KOPT-K1 (cell line): Measurements from ENCODE around the gene CATSPERZ.
A peak's percentile ranks its signal among the peaks of the same experiment; 100 is the strongest.
"Not testable (repeated sequence)": the region's sequence is repeated elsewhere in the genome, so short reads cannot be mapped to it uniquely, and the experiment has no call there.

Source experiments
- H3K27ac ChIP-seq: fragments of 200-600 bp; sonication (generic); 2 replicates; pipeline ENCODE4 v1.5.1; 2016; ENCODE audit warnings: antibody characterized with exemption, mild to moderate bottlenecking, low read depth, low read length; ENCODE audit not compliant: poor library complexity, severe bottlenecking
- H3K36me3 ChIP-seq: fragments of 200-600 bp; sonication (generic); 2 replicates; pipeline ENCODE4 v1.5.1; 2017; ENCODE audit warnings: antibody characterized with exemption, mild to moderate bottlenecking, low read length, moderate library complexity; ENCODE audit not compliant: insufficient read depth
- H3K9me3 ChIP-seq: fragments of 200-600 bp; sonication (generic); 2 replicates; pipeline ENCODE4 v1.5.1; 2017; ENCODE audit warnings: antibody characterized with exemption, low read length, mild to moderate bottlenecking; ENCODE audit not compliant: insufficient read depth, poor library complexity, severe bottlenecking

CATSPERZ gene

GRCh38 chr11:64315667-64316526 lies 15.7 kb downstream of the CATSPERZ start:
- H3K36me3 ChIP-seq = peaks cover 49% of the 10 kb centered on the region
- peak overlapping the region; percentile 80 for H3K27ac ChIP-seq
- not testable (repeated sequence) for H3K9me3 ChIP-seq

GRCh38 chr11:64316672-64317324 lies 16.6 kb downstream of the CATSPERZ start:
- Histone ChIP-seq H3K27ac (peak overlapping the region; percentile 80), H3K36me3 (peaks cover 55% of the 10 kb centered on the region), H3K9me3 (no peaks in the 10 kb centered on the region)

- H3K36me3 ChIP-seq = peaks cover 56% of the 10 kb centered on the region
- H3K27ac ChIP-seq = peak within 1 kb of the TSS; percentile 80
- H3K9me3 ChIP-seq = no peaks in the 10 kb centered on the region
Observed at GRCh38 chr11:64317325-64317960, 17.3 kb downstream of the CATSPERZ start, which contains the start of gene TRMT112. TSS of gene TRMT112 (minus strand) at chr11:64317559. CDS start at chr11:64317526, 33 bp downstream.

- Histone ChIP-seq H3K36me3 (peaks cover 52% of the 10 kb centered on the region), H3K27ac (peak within 1 kb of the TSS; percentile 80), H3K9me3 (no peaks in the 10 kb centered on the region)
Observed at GRCh38 chr11:64317961-64318765, 18.0 kb downstream of the CATSPERZ start, which contains the start of gene PRDX5. TSS of gene PRDX5 (plus strand) at chr11:64318121. CDS start at chr11:64318216, 95 bp downstream.

GRCh38 chr11:64318766-64319761 lies 18.9 kb downstream of the CATSPERZ start:
- Histone ChIP-seq H3K9me3 (no peaks in the 10 kb centered on the region), H3K36me3 (peaks cover 43% of the 10 kb centered on the region), H3K27ac (peak overlapping the region; percentile 80)

GRCh38 chr11:64320556-64320955 lies 20.4 kb downstream of the CATSPERZ start:
- Histone ChIP-seq H3K27ac (no peak overlapping the region), H3K9me3 (no peaks in the 10 kb centered on the region), H3K36me3 (peaks cover 28% of the 10 kb centered on the region; the same call in 1 of the 2 replicates)

- Histone ChIP-seq H3K36me3 (peaks cover 23% of the 10 kb centered on the region; the same call in 1 of the 2 replicates), H3K27ac (peak overlapping the region; percentile 21), H3K9me3 (no peaks in the 10 kb centered on the region)
Observed at GRCh38 chr11:64321026-64321425, 20.9 kb downstream of the CATSPERZ start.

GRCh38 chr11:64321533-64321932 lies 21.4 kb downstream of the CATSPERZ start:
- H3K27ac ChIP-seq = peak overlapping the region; percentile 21
- no peaks in the 10 kb centered on the region for H3K9me3 ChIP-seq
- peaks cover 20% of the 10 kb centered on the region; the same call in 1 of the 2 replicates for H3K36me3 ChIP-seq

GRCh38 chr11:64322925-64323260 lies 22.7 kb downstream of the CATSPERZ start:
- peak overlapping the region; percentile 79 for H3K27ac ChIP-seq
- H3K36me3 ChIP-seq = peaks cover 20% of the 10 kb centered on the region; the same call in 1 of the 2 replicates
- H3K9me3 ChIP-seq = no peaks in the 10 kb centered on the region

- Histone ChIP-seq H3K9me3 (no peaks in the 10 kb centered on the region), H3K27ac (peak overlapping the region; percentile 79)
Observed at GRCh38 chr11:64323373-64323772, 23.2 kb downstream of the CATSPERZ start.

GRCh38 chr11:64323984-64324383 lies 23.8 kb downstream of the CATSPERZ start:
- Histone ChIP-seq H3K36me3 (peaks cover 20% of the 10 kb centered on the region; the same call in 1 of the 2 replicates), H3K27ac (peak overlapping the region; percentile 79)
- not testable (repeated sequence) for H3K9me3 ChIP-seq

More at GRCh38 chr11:64323373-64323772, 23.2 kb downstream of the CATSPERZ start:
- H3K36me3 ChIP-seq = peaks cover 20% of the 10 kb centered on the region; the same call in 1 of the 2 replicates

- Histone ChIP-seq H3K36me3 (peaks cover 20% of the 10 kb centered on the region; the same call in 1 of the 2 replicates), H3K27ac (no peak overlapping the region), H3K9me3 (no peaks in the 10 kb centered on the region)
Observed at GRCh38 chr11:64324692-64325469, 24.7 kb downstream of the CATSPERZ start.

- Histone ChIP-seq H3K36me3 (peaks cover 3% of the 10 kb centered on the region; the same call in 1 of the 2 replicates), H3K9me3 (no peaks in the 10 kb centered on the region), H3K27ac (no peak overlapping the region)
Observed at GRCh38 chr11:64327375-64327774, 27.2 kb downstream of the CATSPERZ start.
